DND-41 (cell line): ENCODE results near the gene ACLY.
A peak's percentile ranks its signal among the peaks of the same experiment; 100 is the strongest.

Experiments used
- ATAC-seq: fragments of 200-7000 bp; cut with Tn5 transposase; 3 replicates; pipeline ENCODE4 v1.9.1; 2021; ENCODE audit warnings: low read depth; ENCODE audit not compliant: insufficient read depth
- DNase-seq: peaks from one replicate; pipeline ENCODE4 v3.0.0-alpha.2; 2020
- H2AFZ ChIP-seq: 2 replicates; pipeline ENCODE4 v1.6.0; 2012; ENCODE audit warnings: low read depth, low read length
- H3K27ac ChIP-seq: 2 replicates; pipeline ENCODE4 v1.5.1; 2012; ENCODE audit warnings: low read length, inconsistent platforms
- H3K27me3 ChIP-seq: fragments of 200-600 bp; sonication (generic); 2 replicates; pipeline ENCODE4 v1.6.0; 2012; ENCODE audit warnings: low read length, mild to moderate bottlenecking, inconsistent platforms; ENCODE audit not compliant: insufficient read depth, poor library complexity
- H3K36me3 ChIP-seq: 2 replicates; pipeline ENCODE4 v1.5.1; 2012; ENCODE audit warnings: low read length, inconsistent platforms; ENCODE audit not compliant: insufficient read depth
- H3K4me1 ChIP-seq: 2 replicates; pipeline ENCODE4 v1.5.1; 2012; ENCODE audit warnings: mild to moderate bottlenecking, low read length; ENCODE audit not compliant: insufficient read depth
- H3K4me2 ChIP-seq: 2 replicates; pipeline ENCODE4 v1.6.0; 2012; ENCODE audit warnings: mild to moderate bottlenecking, moderate library complexity, low read length, inconsistent platforms; ENCODE audit not compliant: insufficient read depth
- H3K4me3 ChIP-seq, 2 experiments: fragments of 200-600 bp in 1 of 2; shearing (Covaris generic) in 1 of 2; 2 replicates each; pipeline ENCODE4 v1.5.1; 2012 to 2016; ENCODE audit warnings: inconsistent platforms in 2 of 2, low read length in 2 of 2, mild to moderate bottlenecking in 2 of 2, low read depth in 1 of 2, moderate library complexity in 1 of 2
- H3K79me2 ChIP-seq: 2 replicates; pipeline ENCODE4 v1.6.0; 2012; ENCODE audit warnings: low read length, inconsistent platforms; ENCODE audit not compliant: insufficient read depth
- H3K9ac ChIP-seq: 2 replicates; pipeline ENCODE4 v1.6.0; 2012; ENCODE audit warnings: low read depth, mild to moderate bottlenecking, inconsistent platforms, low read length, moderate library complexity
- H3K9me3 ChIP-seq: 2 replicates; pipeline ENCODE4 v1.5.1; 2012; ENCODE audit warnings: low read length, moderate library complexity, mild to moderate bottlenecking, inconsistent platforms; ENCODE audit not compliant: insufficient read depth, severe bottlenecking
- H4K20me1 ChIP-seq: 2 replicates; pipeline ENCODE4 v1.6.0; 2012; ENCODE audit warnings: low read length; ENCODE audit not compliant: insufficient read depth
- CTCF ChIP-seq: IDR thresholded peaks from 2 replicates; pipeline ENCODE4 v1.5.1; 2012; ENCODE audit warnings: borderline replicate concordance, low read length, moderate library complexity, mild to moderate bottlenecking; ENCODE audit not compliant: poor library complexity, severe bottlenecking; ENCODE audit errors: extremely low read depth
- EZH2 ChIP-seq: IDR thresholded peaks from 3 replicates; pipeline ENCODE4 v1.6.1; 2012; ENCODE audit warnings: borderline replicate concordance, low read depth, mild to moderate bottlenecking, moderate library complexity, low read length, inconsistent platforms; ENCODE audit not compliant: severe bottlenecking

The ACLY gene

DNA sequence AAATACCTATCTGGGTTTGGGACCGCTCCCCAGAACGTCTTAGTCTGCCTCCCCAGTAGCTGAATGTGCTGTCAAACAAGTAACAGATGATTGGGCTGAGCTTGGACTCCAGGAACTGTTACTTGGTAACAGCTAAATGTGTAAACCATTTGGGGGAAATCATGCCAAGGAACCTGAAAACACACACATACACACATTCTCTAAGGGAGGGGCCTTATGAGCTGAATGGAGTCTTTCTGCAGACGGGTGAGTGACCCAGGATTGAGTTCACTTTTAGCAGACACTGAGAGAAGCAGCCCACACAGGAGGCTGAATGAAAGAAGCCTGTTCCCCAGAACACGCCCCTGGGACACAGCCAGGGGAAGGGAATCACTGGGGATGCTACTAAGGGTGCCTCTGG lies 1.6 kb downstream of the ACLY start:
- no peak for DNase-seq

DNA sequence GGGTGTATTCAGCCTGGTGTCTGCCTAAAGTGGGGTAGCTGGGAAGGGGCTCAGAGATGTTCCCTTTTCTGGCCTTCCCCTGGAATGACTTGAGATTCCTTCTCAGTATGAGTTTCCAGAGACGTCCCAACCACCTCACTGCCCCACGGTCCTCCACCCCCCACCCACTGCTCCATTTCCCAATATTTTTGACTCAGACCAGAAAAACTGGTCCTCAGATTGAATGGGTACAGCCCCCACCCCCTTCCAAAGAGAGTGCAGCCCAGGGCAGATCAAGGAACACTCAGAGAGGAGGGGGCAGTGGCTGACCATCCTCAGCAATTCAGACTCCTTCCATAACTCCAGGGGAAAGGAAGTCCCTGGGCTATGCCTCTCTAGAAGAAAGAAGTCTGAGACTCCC lies 3.2 kb downstream of the ACLY start:
- ATAC-seq (no peak), DNase-seq (no peak)
- Histone ChIP-seq H3K9me3 (no peaks in the 10 kb centered on the region), H3K4me3 (no peak overlapping the region), H3K4me2 (peak overlapping the region; percentile 87), H3K36me3 (peaks cover 59% of the 10 kb centered on the region), H2AFZ (no peak overlapping the region), H3K27ac (no peak overlapping the region), H3K4me1 (peaks cover 34% of the 10 kb centered on the region), H3K9ac (peak overlapping the region; percentile 17; the same call in 1 of the 2 replicates), H4K20me1 (peaks cover 73% of the 10 kb centered on the region), H3K27me3 (no peaks in the 10 kb centered on the region), H3K79me2 (peaks cover 82% of the 10 kb centered on the region)
- TF ChIP-seq CTCF (no peak), EZH2 (no peak)

More for the DNA sequence above, 1.6 kb downstream of the ACLY start:
- H3K79me2 ChIP-seq, result peaks cover 68% of the 10 kb centered on the region
- H3K4me1 ChIP-seq, result peaks cover 34% of the 10 kb centered on the region
- no peaks in the 10 kb centered on the region for H3K9me3 ChIP-seq
- H3K27me3 ChIP-seq, result no peaks in the 10 kb centered on the region
- H3K9ac ChIP-seq, result peak overlapping the region; percentile 92
- H2AFZ ChIP-seq, result no peak overlapping the region
- peak overlapping the region; percentile 87 for H3K4me2 ChIP-seq
- H3K36me3 ChIP-seq, result peaks cover 43% of the 10 kb centered on the region
- no peak for ATAC-seq
- H3K27ac ChIP-seq, result 0 out of 2 replicates have a peak overlapping the region, but pooled peaks have one; percentile 89
- TF ChIP-seq EZH2, result no peak
- TF ChIP-seq CTCF, result no peak
- peaks cover 59% of the 10 kb centered on the region for H4K20me1 ChIP-seq
- H3K4me3 ChIP-seq, result peak overlapping the region; percentile 91 to 96; a peak in 3 of 4 replicates

- no peak for ATAC-seq
- Histone ChIP-seq H4K20me1 (peaks cover 77% of the 10 kb centered on the region), H3K79me2 (peaks cover 85% of the 10 kb centered on the region), H3K27ac (no peak overlapping the region), H3K4me3 (no peak overlapping the region), H3K9ac (peak overlapping the region; percentile 3; the same call in 1 of the 2 replicates), H3K27me3 (no peaks in the 10 kb centered on the region), H2AFZ (no peak overlapping the region), H3K4me2 (peak overlapping the region; percentile 87), H3K4me1 (peaks cover 34% of the 10 kb centered on the region), H3K36me3 (peaks cover 64% of the 10 kb centered on the region), H3K9me3 (no peaks in the 10 kb centered on the region)
- no peak for TF ChIP-seq EZH2
- no peak for TF ChIP-seq CTCF
- no peak for DNase-seq
These were observed 3.7 kb downstream of the ACLY start for GRCh38 chr17:41915020-41915419.

DNA sequence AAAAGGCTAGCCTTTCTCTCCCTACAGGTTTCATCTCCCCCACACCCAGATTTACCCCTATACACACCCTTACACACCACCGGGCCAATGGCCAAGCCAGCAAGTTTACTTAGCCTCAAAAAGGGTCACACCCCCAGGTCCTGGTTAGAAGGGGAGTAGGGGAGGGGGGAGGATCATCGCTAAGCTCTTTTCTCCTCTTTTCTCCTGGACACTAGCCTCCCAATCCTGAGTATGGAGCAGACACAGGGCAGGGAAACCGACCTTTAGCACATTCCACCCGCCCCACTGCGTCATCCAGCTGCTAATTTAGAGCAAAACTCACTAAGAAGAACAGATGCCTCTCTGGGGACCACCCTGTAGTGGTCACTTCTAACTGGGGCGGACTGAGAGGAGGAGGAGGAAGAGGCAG lies 4.4 kb downstream of the ACLY start:
- Histone ChIP-seq H3K36me3 (peaks cover 71% of the 10 kb centered on the region), H2AFZ (no peak overlapping the region), H3K27ac (no peak overlapping the region), H3K9me3 (no peaks in the 10 kb centered on the region), H3K4me1 (peaks cover 28% of the 10 kb centered on the region), H3K4me3 (no peak overlapping the region), H3K9ac (no peak overlapping the region), H3K27me3 (no peaks in the 10 kb centered on the region), H3K4me2 (0 out of 2 replicates have a peak overlapping the region, but pooled peaks have one; percentile 2), H3K79me2 (peaks cover 84% of the 10 kb centered on the region), H4K20me1 (peaks cover 79% of the 10 kb centered on the region)
- TF ChIP-seq EZH2, result no peak
- no peak for TF ChIP-seq CTCF
- DNase-seq (no peak), ATAC-seq (no peak)
